Psoas muscle (tissue), 8 donors: Measurements from ENCODE around the gene USB1. TPM values are rescaled to one million over a fixed set of nuclear protein-coding genes. Genes with fewer than 3 reads are reported as not detected.

Source experiments
- ATAC-seq, 4 donors: fragments of 200-7000 bp; cut with Tn5 transposase; one replicate each; pipeline ENCODE4 v1.9.1; 2020; ENCODE audit warnings: moderate library complexity in 3 of 4, mild to moderate bottlenecking in 2 of 4
- DNase-seq, 2 donors: peaks; one replicate each; pipeline ENCODE4 v3.0.0-alpha.2; 2020
- H3K27ac ChIP-seq: fragments of 200-600 bp; one replicate; pipeline ENCODE4 v1.8.0; 2022
- H3K27me3 ChIP-seq, 3 donors: fragments of 200-600 bp in 1 of 3; one replicate each; pipeline versions ENCODE4 v1.6.1 to v1.8.0; 2013 to 2022; ENCODE audit warnings: low read length in 2 of 3, mild to moderate bottlenecking in 2 of 3, moderate library complexity in 1 of 3; ENCODE audit not compliant: insufficient read depth in 3 of 3
- H3K36me3 ChIP-seq, 2 donors: fragments of 200-600 bp in 1 of 2; one replicate each; pipeline versions ENCODE4 v1.6.1 to v1.8.0; 2013 to 2022; ENCODE audit warnings: low read depth in 1 of 2, mild to moderate bottlenecking in 1 of 2, moderate library complexity in 1 of 2; ENCODE audit not compliant: insufficient read depth in 1 of 2
- H3K4me1 ChIP-seq: fragments of 200-600 bp; one replicate; pipeline ENCODE4 v1.8.0; 2022
- H3K4me3 ChIP-seq: fragments of 200-600 bp; one replicate; pipeline ENCODE4 v1.8.0; 2022; ENCODE audit warnings: mild to moderate bottlenecking
- H3K9me3 ChIP-seq: fragments of 200-600 bp; one replicate; pipeline ENCODE4 v1.8.0; 2022
- WGBS, 3 donors: extraction: QIAGEN DNeasy Blood & Tissue Kit; methylation state at CpG; one replicate each; pipeline versions ENCODE4 v1.1.6 to v1.1.7; 2013; 5-methylcytosine and 5-hydroxymethylcytosine counted together
- intact Hi-C, 2 donors: fragments of 100-400 bp; cut with DNase I; formaldehyde crosslinking; loops; one replicate each; pipeline versions ENCODE4 v1.11.0 to v1.14.2; 2022
- polyA plus RNA-seq, 3 donors: library from polyadenylated mRNA; stranded (reverse); fragments of 200-250 nt; gene quantifications; one replicate each; pipeline ENCODE4 v1.2.3, GENCODE V29; 2013
- total RNA-seq, 4 donors: library from RNA; stranded (reverse); fragmentation: NEBNext Ultra II Directional in 2 of 4; extraction: Animal tissue kit (Norgen Biotek cat#: 25700) in 2 of 4; gene quantifications; one replicate each; pipeline versions ENCODE4 v1.2.1 to v1.2.4, GENCODE V29; 2021 to 2023
- TF ChIP-seq, protein P1 (sequence below): fragments of 200-600 bp; IDR thresholded peaks from one replicate; pipeline ENCODE4 v1.8.0; 2022; ENCODE audit warnings: antibody characterized with exemption
- donor health status: healthy with polysubstance abuse.
- donor health status: DM: no; HTN: no; CAD: no; lungs with moderate emphysema.
- donor health status: Bipolar disorder and iron deficiency.
- donor health status: healthy.
- donor health status: DM: yes; HTN: yes; CAD: no.
- donor health status: DM: no; HTN: no; CAD: no.
- donor health status: DM: no; HTN: no; CAD: no.
- donor health status: DM: yes; HTN: yes; CAD: no.

The USB1 gene
- total and polyA plus RNA-seq, 7 donors = 10.1 to 30.7 (median 18.5) TPM

DNA sequence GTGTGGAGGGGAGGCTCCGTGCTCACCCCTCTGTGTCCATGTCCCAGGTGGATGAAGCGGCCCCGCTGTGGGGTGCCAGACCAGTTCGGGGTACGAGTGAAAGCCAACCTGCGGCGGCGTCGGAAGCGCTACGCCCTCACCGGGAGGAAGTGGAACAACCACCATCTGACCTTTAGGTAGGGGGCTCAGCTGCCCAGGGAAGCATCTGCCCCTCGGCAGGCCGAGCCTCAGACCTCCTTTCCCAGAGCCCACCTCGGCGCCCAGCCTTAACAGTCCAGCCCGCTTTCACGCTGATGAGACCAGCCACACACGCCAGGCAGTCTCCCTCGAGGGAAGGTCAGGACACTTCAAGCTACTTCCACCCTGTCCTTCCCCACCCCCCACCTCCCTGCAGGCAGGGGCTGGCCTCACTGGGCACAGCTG is 37.0 kb downstream of the USB1 start:
- Histone ChIP-seq H3K36me3 (peaks cover 3 to 45% of the 10 kb centered on the region in 2 donors), H3K27me3 (no peaks in the 10 kb centered on the region), H3K27ac (no peak overlapping the region), H3K4me3 (no peak overlapping the region), H3K4me1 (peaks cover 18% of the 10 kb centered on the region), H3K9me3 (no peaks in the 10 kb centered on the region)
- WGBS, 3 donors = 90 to 93% (median 92%) methylated on average over 17 to 20 of the region's 20 CpGs
- intact Hi-C loops = no loop called here
- ATAC-seq (no peak), DNase-seq (peak in 1 of 2 donors; percentile 36)
- TF ChIP-seq, protein P1, sequence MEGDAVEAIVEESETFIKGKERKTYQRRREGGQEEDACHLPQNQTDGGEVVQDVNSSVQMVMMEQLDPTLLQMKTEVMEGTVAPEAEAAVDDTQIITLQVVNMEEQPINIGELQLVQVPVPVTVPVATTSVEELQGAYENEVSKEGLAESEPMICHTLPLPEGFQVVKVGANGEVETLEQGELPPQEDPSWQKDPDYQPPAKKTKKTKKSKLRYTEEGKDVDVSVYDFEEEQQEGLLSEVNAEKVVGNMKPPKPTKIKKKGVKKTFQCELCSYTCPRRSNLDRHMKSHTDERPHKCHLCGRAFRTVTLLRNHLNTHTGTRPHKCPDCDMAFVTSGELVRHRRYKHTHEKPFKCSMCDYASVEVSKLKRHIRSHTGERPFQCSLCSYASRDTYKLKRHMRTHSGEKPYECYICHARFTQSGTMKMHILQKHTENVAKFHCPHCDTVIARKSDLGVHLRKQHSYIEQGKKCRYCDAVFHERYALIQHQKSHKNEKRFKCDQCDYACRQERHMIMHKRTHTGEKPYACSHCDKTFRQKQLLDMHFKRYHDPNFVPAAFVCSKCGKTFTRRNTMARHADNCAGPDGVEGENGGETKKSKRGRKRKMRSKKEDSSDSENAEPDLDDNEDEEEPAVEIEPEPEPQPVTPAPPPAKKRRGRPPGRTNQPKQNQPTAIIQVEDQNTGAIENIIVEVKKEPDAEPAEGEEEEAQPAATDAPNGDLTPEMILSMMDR = no peak

DNA sequence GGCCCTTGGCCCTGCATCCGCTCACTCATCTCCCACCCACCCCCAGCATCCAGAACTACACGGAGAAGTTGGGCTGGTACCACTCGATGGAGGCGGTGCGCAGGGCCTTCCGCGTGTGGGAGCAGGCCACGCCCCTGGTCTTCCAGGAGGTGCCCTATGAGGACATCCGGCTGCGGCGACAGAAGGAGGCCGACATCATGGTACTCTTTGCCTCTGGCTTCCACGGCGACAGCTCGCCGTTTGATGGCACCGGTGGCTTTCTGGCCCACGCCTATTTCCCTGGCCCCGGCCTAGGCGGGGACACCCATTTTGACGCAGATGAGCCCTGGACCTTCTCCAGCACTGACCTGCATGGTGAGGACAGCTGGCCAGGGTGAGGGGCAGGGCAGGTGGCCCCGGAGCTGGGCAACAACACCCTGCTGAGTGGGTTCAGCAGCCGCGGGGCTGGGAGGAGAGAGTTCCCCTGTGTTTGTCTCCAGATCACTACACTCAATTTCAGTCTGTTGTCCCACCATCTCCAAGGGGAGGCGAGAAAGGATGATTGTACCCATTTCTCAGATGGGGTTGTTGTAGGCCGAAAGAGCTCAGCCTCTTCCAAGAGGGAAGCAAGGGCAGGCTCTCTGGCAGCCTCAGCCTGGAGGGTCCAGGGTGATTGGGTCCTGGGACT is 38.8 kb downstream of the USB1 start:
- H3K27ac ChIP-seq = no peak overlapping the region
- no peaks in the 10 kb centered on the region for H3K9me3 ChIP-seq
- TF ChIP-seq, protein P1 = no peak
- peaks cover 3 to 56% of the 10 kb centered on the region in 2 donors for H3K36me3 ChIP-seq
- no peaks in the 10 kb centered on the region for H3K27me3 ChIP-seq
- DNase-seq (no peak), ATAC-seq (no peak)
- no peak overlapping the region for H3K4me3 ChIP-seq
- H3K4me1 ChIP-seq = peaks cover 7% of the 10 kb centered on the region
- intact Hi-C loops = no loop called here
- WGBS, 3 donors = 89 to 90% (median 90%) methylated on average over 26 of the region's 26 CpGs

DNA sequence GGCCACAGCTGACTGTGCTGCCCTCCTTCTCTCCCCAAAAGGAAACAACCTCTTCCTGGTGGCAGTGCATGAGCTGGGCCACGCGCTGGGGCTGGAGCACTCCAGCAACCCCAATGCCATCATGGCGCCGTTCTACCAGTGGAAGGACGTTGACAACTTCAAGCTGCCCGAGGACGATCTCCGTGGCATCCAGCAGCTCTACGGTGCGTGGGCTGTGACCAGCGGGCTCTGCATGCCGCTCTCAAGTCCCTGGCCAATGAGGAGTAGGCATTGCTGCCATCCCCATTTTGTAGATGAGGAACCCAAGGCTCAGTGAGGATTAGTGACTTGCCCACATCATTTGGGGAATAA is 39.3 kb downstream of the USB1 start:
- TF ChIP-seq, protein P1 = no peak
- H3K27me3 ChIP-seq = no peaks in the 10 kb centered on the region
- DNase-seq = no peak
- no peak overlapping the region for H3K27ac ChIP-seq
- 94 to 96% (median 95%) methylated on average over 12 of the region's 12 CpGs for WGBS, 3 donors
- H3K4me1 ChIP-seq = peaks cover 7% of the 10 kb centered on the region
- H3K4me3 ChIP-seq = no peak overlapping the region
- intact Hi-C loops = no loop called here
- H3K36me3 ChIP-seq = peaks cover 3 to 56% of the 10 kb centered on the region in 2 donors
- no peaks in the 10 kb centered on the region for H3K9me3 ChIP-seq
- no peak for ATAC-seq

GRCh38 chr16:58040945-58041627 is 39.9 kb downstream of the USB1 start:
- Histone ChIP-seq H3K4me1 (peaks cover 5% of the 10 kb centered on the region), H3K27me3 (no peaks in the 10 kb centered on the region), H3K4me3 (no peak overlapping the region), H3K9me3 (no peaks in the 10 kb centered on the region), H3K27ac (no peak overlapping the region), H3K36me3 (peaks cover 3 to 56% of the 10 kb centered on the region in 2 donors)
- intact Hi-C loops = no loop called here
- DNase-seq = no peak
- 80 to 86% (median 84%) methylated on average over 14 of the region's 14 CpGs for WGBS, 3 donors
- TF ChIP-seq, protein P1 = no peak
- no peak for ATAC-seq
